Activated CD8-positive, alpha-beta memory T cell treated with anti-CD3 and anti-CD28 coated beads for 48 hours (primary cell): ENCODE results near the gene ARSA.
"Not testable (repeated sequence)": the region's sequence is repeated elsewhere in the genome, so short reads cannot be mapped to it uniquely, and the experiment has no call there.

Source experiments
- DNase-seq, 3 experiments: peaks; one replicate each; pipeline ENCODE4 v3.0.0-alpha.2; 2020; ENCODE audit warnings: low read depth in 2 of 3, low spot score in 2 of 3

ARSA gene

GRCh38 chr22:50627642-50628542, at the start of gene ARSA:
TSS of gene ARSA (minus strand) at chr22:50628152. CDS start at chr22:50627779, 373 bp downstream.
- peak in 2 of 3 experiments; percentile 42 to 60 for DNase-seq

DNA sequence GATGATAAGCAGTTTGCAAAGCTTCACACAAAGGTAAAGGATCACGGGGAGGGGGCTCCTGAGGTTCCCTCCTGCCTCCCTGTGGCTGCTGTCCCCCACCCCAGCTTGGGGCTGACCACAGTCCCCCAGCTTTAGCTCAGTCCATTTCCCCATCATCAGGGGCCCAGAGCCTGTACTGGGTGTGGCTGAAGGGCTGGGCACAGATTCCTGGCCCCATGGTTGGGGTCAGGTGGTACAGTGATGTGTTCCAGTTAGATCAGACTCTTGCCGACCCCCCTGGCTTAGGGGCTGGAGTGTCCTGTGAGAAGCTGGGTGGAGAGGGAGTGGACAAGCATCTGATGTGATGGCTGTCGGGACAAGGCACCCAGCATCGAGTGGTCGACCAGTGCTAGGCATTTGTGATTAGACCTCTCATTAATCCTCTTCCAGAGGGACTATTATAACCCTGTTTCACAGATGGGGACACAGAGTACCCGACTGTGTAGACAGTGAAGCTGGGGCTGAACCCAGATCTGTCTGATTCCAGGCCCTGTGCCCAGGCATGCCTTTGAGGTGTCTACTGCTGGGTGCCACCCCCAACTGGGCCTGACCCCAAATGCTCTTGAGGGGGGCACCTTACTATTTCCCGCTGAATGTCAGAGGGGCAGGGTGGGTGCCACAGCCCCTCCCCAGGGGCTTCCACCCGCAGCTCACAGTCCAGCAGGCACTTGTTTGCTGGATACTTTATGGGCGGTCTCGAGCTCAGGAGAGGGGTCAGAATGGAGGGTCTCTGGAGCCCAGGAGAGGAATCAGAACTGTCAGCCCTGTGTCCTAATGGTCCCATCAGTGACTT, 48.9 kb upstream of the ARSA start:
- DNase-seq = no peak

DNA sequence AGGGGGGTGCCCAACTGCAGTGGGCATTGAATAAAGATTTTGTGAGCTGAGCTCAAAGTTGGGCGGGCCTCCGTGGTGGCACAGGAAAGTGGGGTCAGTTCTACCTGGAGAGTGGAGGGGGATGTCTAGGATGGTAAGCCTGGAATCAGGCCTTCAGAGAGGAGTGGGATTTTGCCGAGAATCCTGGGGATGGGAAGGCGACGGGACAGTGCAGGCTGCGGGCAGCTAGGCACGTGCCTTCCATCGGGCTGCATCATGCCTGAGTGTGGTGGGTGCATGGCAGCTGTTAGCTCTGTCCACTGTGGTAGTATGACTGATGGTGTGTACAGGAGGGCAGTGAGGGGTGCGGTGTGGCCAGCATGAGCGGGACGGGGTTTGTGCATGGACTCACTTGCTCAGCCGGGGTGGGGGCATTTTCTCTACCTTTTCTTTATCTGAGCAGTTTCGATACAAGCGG, 48.3 kb upstream of the ARSA start:
- DNase-seq = no peak

DNA sequence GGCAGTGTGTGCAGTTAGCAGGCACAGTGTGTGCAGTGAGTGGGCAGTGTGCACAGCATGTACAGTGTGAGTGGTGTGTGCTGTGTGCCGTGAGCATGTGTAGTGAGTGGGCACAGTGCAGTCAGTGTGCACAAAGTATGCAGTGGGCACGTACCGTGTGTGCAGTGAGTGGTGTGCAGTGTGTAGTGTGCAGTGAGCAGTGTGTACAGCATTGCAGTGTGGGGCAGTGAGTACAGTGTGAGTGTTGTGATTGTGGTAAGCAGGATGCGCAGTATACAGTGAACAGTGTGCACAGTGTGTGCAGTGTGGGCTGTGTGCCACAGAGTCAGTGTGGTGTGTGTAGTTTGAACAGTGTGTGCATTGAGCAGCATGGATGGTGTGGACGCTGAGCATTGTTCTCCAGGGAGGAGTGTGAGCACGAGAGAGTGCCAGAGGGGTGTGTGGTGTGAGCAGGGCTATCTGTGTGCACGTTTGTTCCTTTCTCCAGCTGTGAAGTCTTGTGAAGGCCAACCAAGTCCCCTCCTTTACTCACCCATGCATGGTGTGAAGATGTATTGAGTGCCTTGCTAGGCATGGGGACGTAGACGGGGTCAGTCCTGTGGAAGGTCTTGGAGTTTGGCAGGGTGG, 47.7 kb upstream of the ARSA start:
- DNase-seq = no peak

- DNase-seq = no peak
These were observed 46.9 kb upstream of the ARSA start for GRCh38 chr22:50674606-50675552.

DNA sequence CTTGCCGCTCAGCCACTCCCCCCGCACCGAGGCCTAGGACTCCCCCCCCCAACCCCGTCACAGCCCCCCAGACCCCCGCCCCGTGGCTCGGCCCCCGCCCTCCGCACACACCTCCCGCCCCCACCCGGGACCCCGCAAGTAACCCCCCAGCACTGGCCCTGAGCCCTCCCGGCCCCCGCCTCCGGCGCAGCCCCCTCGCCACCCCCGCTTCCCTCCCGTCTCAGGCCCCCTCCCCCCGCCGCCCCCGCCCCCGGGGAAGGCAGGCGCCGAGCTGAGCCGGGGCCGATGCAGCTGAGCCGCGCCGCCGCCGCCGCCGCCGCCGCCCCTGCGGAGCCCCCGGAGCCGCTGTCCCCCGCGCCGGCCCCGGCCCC, 46.2 kb upstream of the ARSA start:
- no peak for DNase-seq

- DNase-seq = no peak
These were observed 45.5 kb upstream of the ARSA start for GRCh38 chr22:50673231-50674129.

GRCh38 chr22:50672471-50673230, 44.7 kb upstream of the ARSA start, which contains the start of gene SHANK3:
TSS of gene SHANK3 (plus strand) at chr22:50672823.
- no peak for DNase-seq

DNA sequence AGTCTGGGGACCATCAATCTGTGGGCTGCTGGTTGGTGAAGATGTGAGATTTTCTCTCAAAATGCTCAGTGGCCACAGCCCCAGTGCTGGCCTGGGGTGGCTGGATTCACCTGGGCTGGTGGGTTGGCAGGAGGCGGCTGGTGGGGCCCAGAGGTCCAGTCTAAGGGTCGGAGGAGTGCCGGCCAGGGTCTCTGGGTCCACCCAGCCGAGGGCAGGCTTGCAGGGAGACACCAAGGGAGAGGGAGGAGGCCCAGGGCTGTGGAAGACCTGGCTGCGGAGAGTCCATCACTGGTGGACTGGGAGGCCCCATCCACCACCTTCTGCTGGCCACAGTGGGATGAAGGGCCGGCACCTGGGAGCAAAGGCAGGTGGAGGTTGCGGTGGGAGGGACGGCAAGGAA, 44.1 kb upstream of the ARSA start:
- DNase-seq = no peak

- DNase-seq = no peak
These were observed 43.7 kb upstream of the ARSA start for GRCh38 chr22:50671641-50672040.

- no peak for DNase-seq
These were observed 43.1 kb upstream of the ARSA start for GRCh38 chr22:50670914-50671538.

GRCh38 chr22:50670513-50670912, 42.6 kb upstream of the ARSA start:
- DNase-seq = no peak

GRCh38 chr22:50665738-50666137, 37.8 kb upstream of the ARSA start:
- no peak for DNase-seq

GRCh38 chr22:50665212-50665611, 37.3 kb upstream of the ARSA start:
- no peak for DNase-seq

- no peak for DNase-seq
These were observed 32.4 kb upstream of the ARSA start for GRCh38 chr22:50660306-50660705.

GRCh38 chr22:50659711-50660110, 31.8 kb upstream of the ARSA start:
- DNase-seq = not testable (repeated sequence)

- DNase-seq = no peak
These were observed 30.0 kb upstream of the ARSA start for GRCh38 chr22:50657925-50658324.
